ENCODE measurements around the gene MARK2.

DNA sequence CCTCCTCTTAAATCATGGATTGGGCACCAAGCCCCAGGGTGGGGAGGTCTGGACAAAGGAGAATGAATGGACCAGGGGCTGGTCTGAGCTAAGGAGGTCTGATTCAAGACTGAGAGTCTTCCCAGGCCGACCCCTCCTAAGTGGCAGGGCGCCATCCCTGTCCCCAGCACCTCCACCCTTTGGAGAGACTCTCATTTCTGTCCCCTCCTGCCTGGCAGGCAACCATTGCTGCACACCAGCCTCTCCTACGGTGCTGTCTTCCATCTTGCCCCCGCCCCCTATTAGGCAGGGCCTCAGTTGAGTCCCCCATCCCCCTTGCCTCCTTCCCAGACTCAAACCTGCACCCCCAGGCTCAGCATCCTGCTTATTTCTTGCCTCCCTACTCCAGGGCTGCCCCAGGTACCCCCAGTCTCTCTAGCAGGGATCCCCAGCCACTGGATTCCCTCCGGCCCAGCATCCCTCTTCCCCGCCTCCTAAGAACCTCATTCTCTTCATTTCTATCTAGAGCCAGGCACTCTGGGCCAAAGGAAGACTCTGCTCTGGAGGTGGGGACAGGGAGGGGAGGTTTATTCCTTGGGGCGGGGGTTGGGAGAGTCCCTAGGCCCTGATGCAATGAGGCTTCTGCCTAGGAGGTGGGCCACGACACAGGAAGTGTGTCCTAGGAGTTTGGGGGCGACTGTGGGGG lies 79.7 kb downstream of the MARK2 start:
- TF ChIP-seq EP300 (IDR thresholded peaks at IDR 0.05) = no peak
- TF ChIP-seq, protein P1, sequence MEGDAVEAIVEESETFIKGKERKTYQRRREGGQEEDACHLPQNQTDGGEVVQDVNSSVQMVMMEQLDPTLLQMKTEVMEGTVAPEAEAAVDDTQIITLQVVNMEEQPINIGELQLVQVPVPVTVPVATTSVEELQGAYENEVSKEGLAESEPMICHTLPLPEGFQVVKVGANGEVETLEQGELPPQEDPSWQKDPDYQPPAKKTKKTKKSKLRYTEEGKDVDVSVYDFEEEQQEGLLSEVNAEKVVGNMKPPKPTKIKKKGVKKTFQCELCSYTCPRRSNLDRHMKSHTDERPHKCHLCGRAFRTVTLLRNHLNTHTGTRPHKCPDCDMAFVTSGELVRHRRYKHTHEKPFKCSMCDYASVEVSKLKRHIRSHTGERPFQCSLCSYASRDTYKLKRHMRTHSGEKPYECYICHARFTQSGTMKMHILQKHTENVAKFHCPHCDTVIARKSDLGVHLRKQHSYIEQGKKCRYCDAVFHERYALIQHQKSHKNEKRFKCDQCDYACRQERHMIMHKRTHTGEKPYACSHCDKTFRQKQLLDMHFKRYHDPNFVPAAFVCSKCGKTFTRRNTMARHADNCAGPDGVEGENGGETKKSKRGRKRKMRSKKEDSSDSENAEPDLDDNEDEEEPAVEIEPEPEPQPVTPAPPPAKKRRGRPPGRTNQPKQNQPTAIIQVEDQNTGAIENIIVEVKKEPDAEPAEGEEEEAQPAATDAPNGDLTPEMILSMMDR (IDR thresholded peaks at IDR 0.05) = no peak
- no peak for TF ChIP-seq POLR2A (IDR thresholded peaks at IDR 0.05)
- TF ChIP-seq POLR2AphosphoS5 (IDR thresholded peaks at IDR 0.05) = no peak

Data from sigmoid colon (tissue), 4 donors.